Endothelial cell of umbilical vein (primary cell): ENCODE data around the gene BUB3. TPM values are rescaled to one million over a fixed set of nuclear protein-coding genes. Genes with fewer than 3 reads are reported as not detected.
A peak's percentile ranks its signal among the peaks of the same experiment; 100 is the strongest.

Experiments
- BruUV-seq: library from RNA; stranded (reverse); fragments of 400-500 nt; replicated peaks from 2 replicates; lab custom pipeline; 2021; lab: Mats Ljungman, UMichigan
- CTCF ChIA-PET: fragments of 300-600, 350-600 bp; sonication (Branson Sonifier 250); formaldehyde crosslinking; loops from one replicate; lab custom pipeline; 2021; ENCODE audit warnings: antibody characterized with exemption, inconsistent platforms; lab: Charles Lee
- POLR2A ChIA-PET: fragments of 300-600, 350-600 bp; sonication (Branson Sonifier 250); formaldehyde crosslinking; loops from one replicate; lab custom pipeline; 2021; ENCODE audit warnings: antibody characterized with exemption, inconsistent platforms; lab: Charles Lee
- DNase-seq: peaks from one replicate; pipeline ENCODE4 v3.0.0-alpha.2; 2011; ENCODE audit warnings: low read depth, low spot score
- FAIRE-seq: peaks from 2 replicates; lab custom pipeline; 2011; peaks lifted over from hg19 to GRCh38; lab: Jason Lieb, UNC
- H2AFZ ChIP-seq: 2 replicates; pipeline ENCODE4 v1.6.0; 2012; ENCODE audit warnings: low read depth, low read length, control low read depth, inconsistent platforms
- H3K27ac ChIP-seq: 2 replicates; pipeline ENCODE4 v1.5.1; 2011; ENCODE audit warnings: low read depth, mild to moderate bottlenecking, control low read depth, low read length, moderate library complexity; ENCODE audit not compliant: insufficient read depth
- H3K27me3 ChIP-seq, 2 experiments: 2 replicates each; pipeline versions ENCODE4 v1.6.0 to v1.6.1; 2011; ENCODE audit warnings: low read length in 2 of 2, mixed read lengths in 1 of 2; ENCODE audit not compliant: control insufficient read depth in 2 of 2, insufficient read depth in 2 of 2
- H3K36me3 ChIP-seq, 2 experiments: 2 replicates in 1 of 2; 3 replicates in 1 of 2; pipeline ENCODE4 v1.5.1; 2011; ENCODE audit warnings: low read length in 2 of 2, mild to moderate bottlenecking in 1 of 2, moderate library complexity in 1 of 2; ENCODE audit not compliant: control insufficient read depth in 2 of 2, insufficient read depth in 2 of 2; ENCODE audit errors: extremely low read depth in 1 of 2
- H3K4me1 ChIP-seq: 3 replicates; pipeline ENCODE4 v1.5.1; 2011; ENCODE audit warnings: mild to moderate bottlenecking, low read length; ENCODE audit not compliant: control insufficient read depth, insufficient read depth; ENCODE audit errors: extremely low read depth
- H3K4me2 ChIP-seq: 2 replicates; pipeline ENCODE4 v1.6.1; 2011; ENCODE audit warnings: low read length, control low read depth, mixed read lengths; ENCODE audit not compliant: insufficient read depth
- H3K4me3 ChIP-seq, 3 experiments: fragments of 200-600 bp in 1 of 3; sonication (generic), shearing (Covaris generic) in 1 of 3; replicated peaks in 1 of 3; 2 replicates each; pipeline ENCODE4 v1.5.1; 2011 to 2016; ENCODE audit warnings: control low read depth in 3 of 3, low read length in 3 of 3, mild to moderate bottlenecking in 2 of 3, inconsistent platforms in 1 of 3, low read depth in 1 of 3, moderate library complexity in 1 of 3; ENCODE audit not compliant: insufficient read depth in 1 of 3
- H3K79me2 ChIP-seq: 2 replicates; pipeline ENCODE4 v1.6.0; 2012; ENCODE audit warnings: low read length, inconsistent platforms; ENCODE audit not compliant: control insufficient read depth, insufficient read depth
- H3K9ac ChIP-seq: replicated peaks from 2 replicates; pipeline ENCODE3; 2011; ENCODE audit warnings: low read length, control low read depth; ENCODE audit not compliant: insufficient read depth; ENCODE audit errors: extremely low read depth
- H3K9me1 ChIP-seq: replicated peaks from 3 replicates; pipeline ENCODE4 v1.6.0; 2011; ENCODE audit warnings: mild to moderate bottlenecking, low read length; ENCODE audit not compliant: control insufficient read depth, insufficient read depth; ENCODE audit errors: extremely low read depth
- H3K9me3 ChIP-seq: replicated peaks from 2 replicates; pipeline ENCODE4 v1.5.1; 2012; ENCODE audit warnings: low read length, inconsistent platforms; ENCODE audit not compliant: control insufficient read depth, insufficient read depth
- H4K20me1 ChIP-seq: replicated peaks from 2 replicates; pipeline ENCODE3; 2011; ENCODE audit warnings: mild to moderate bottlenecking, low read length; ENCODE audit not compliant: control insufficient read depth, insufficient read depth; ENCODE audit errors: extremely low read depth
- EZH2 ChIP-seq: IDR thresholded peaks from 2 replicates; pipeline ENCODE4 v1.6.1; 2012; ENCODE audit warnings: borderline replicate concordance, low read depth, mild to moderate bottlenecking, moderate library complexity, low read length, inconsistent platforms; ENCODE audit not compliant: severe bottlenecking
- MYC ChIP-seq: IDR thresholded peaks from one replicate; pipeline ENCODE4 v1.6.1; 2011; ENCODE audit warnings: mild to moderate bottlenecking, low read depth, low read length
- dilution Hi-C: fragments of 300-500 bp; cut with MboI; formaldehyde crosslinking; loops from one replicate; pipeline ENCODE4 v1.15.0; 2019; ENCODE audit warnings: low sequenced_read_pairs; ENCODE audit not compliant: extremely low pct_ligation_motif_present
- intact Hi-C: fragments of 100-400 bp; cut with micrococcal nuclease; formaldehyde crosslinking; loops from one replicate; pipeline ENCODE4 v1.10.0; 2022
- polyA plus RNA-seq, 4 experiments: library from polyadenylated mRNA; depleted of rRNA in 3 of 4; stranded (reverse) in 3 of 4; unstranded in 1 of 4; fragments of >200 nt; gene quantifications; 2 replicates each; pipeline versions ENCODE4 v1.2.1 to v1.2.3, GENCODE V29; 2011 to 2012; ENCODE audit warnings: missing spikeins in 1 of 4
- total RNA-seq: library from RNA; stranded (reverse); gene quantifications from 2 replicates; pipeline ENCODE4 v1.2.3, GENCODE V29; 2021
- TF ChIP-seq, protein P1 (sequence below): IDR thresholded peaks from 2 replicates; pipeline ENCODE4 v1.6.1; 2011; ENCODE audit not compliant: insufficient read depth, insufficient read length
- TF ChIP-seq, protein P2 (sequence below), 2 donors: IDR thresholded peaks; 1 replicate in 1 of 2; 2 replicates in 1 of 2; pipeline ENCODE4 v1.5.1; 2011; ENCODE audit warnings: low read length in 2 of 2, mild to moderate bottlenecking in 2 of 2, moderate library complexity in 2 of 2, control low read depth in 1 of 2, inconsistent platforms in 1 of 2, low read depth in 1 of 2; ENCODE audit not compliant: insufficient read depth in 1 of 2; ENCODE audit errors: extremely low read depth in 1 of 2

BUB3 gene
- total and polyA plus RNA-seq, 2 donors (not counting 3 experiments of a cell fraction or from before 2014, with no cell fraction given): 156 to 193 TPM

- Histone ChIP-seq H3K79me2 (peaks cover 25% of the 10 kb centered on the region), H3K4me2 (no peak overlapping the region), H3K27me3 (peaks cover 57 to 65% of the 10 kb centered on the region in 2 experiments), H3K27ac (no peak overlapping the region), H3K36me3 (peaks cover 1 to 2% of the 10 kb centered on the region in 2 experiments), H3K4me1 (peaks cover 24% of the 10 kb centered on the region), H2AFZ (no peak overlapping the region), H3K4me3 (no peak overlapping the region), H3K9ac (no peak overlapping the region), H3K9me1 (no peaks in the 10 kb centered on the region), H3K9me3 (no peaks in the 10 kb centered on the region), H4K20me1 (no peaks in the 10 kb centered on the region)
- intact Hi-C loops: loop anchor here (5.0 to 10.0 kb wide), 2 partner anchors 299 to 1007 kb away; no protein-coding TSS in a partner anchor
- FAIRE-seq (no peak), DNase-seq (peak; percentile 5)
- ChIA-PET POLR2A (no interaction called here), CTCF (interaction anchor here (2.5 to 3.1 kb wide), 2 partner anchors 11 to 18 kb away, joined by 12 to 20 read pairs; no protein-coding TSS in a partner anchor)
- dilution Hi-C loops: no loop called here
- BruUV-seq: no TSS peak
- TF ChIP-seq EZH2 (peak; percentile 45), MYC (no peak)
- TF ChIP-seq, protein P1, sequence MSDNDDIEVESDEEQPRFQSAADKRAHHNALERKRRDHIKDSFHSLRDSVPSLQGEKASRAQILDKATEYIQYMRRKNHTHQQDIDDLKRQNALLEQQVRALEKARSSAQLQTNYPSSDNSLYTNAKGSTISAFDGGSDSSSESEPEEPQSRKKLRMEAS: no peak
- TF ChIP-seq, protein P2, sequence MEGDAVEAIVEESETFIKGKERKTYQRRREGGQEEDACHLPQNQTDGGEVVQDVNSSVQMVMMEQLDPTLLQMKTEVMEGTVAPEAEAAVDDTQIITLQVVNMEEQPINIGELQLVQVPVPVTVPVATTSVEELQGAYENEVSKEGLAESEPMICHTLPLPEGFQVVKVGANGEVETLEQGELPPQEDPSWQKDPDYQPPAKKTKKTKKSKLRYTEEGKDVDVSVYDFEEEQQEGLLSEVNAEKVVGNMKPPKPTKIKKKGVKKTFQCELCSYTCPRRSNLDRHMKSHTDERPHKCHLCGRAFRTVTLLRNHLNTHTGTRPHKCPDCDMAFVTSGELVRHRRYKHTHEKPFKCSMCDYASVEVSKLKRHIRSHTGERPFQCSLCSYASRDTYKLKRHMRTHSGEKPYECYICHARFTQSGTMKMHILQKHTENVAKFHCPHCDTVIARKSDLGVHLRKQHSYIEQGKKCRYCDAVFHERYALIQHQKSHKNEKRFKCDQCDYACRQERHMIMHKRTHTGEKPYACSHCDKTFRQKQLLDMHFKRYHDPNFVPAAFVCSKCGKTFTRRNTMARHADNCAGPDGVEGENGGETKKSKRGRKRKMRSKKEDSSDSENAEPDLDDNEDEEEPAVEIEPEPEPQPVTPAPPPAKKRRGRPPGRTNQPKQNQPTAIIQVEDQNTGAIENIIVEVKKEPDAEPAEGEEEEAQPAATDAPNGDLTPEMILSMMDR (IDR thresholded peaks at IDR 0.05; ENCODE audit: extremely low read depth in 1 of 2, insufficient read depth in 1 of 2, low read depth in 1 of 2, low read length in 2 of 2): no peak
These were observed 2.5 kb upstream of the BUB3 start for GRCh38 chr10:123151737-123152135.
